SK-N-SH (cell line): ENCODE data around the gene MAEA. TPM values are rescaled to one million over a fixed set of nuclear protein-coding genes. Genes with fewer than 3 reads are reported as not detected.

ENCODE experiments used
- CTCF ChIA-PET: fragments of 300-600, 350-600 bp; formaldehyde crosslinking; extraction: SDS; loops from one replicate; lab custom pipeline; 2021; lab: Yijun Ruan, JAX
- POLR2A ChIA-PET: fragments of 350-600 bp; sonication (Branson Sonifier 250); formaldehyde crosslinking; extraction: SDS; loops from one replicate; lab custom pipeline; 2020; ENCODE audit warnings: antibody characterized with exemption, inconsistent platforms; lab: Yijun Ruan, JAX
- DNase-seq: peaks from one replicate; pipeline ENCODE4 v3.0.0; 2012
- H2AFZ ChIP-seq: fragments of 200-600 bp; sonication (generic); 2 replicates; pipeline ENCODE4 v1.8.1; 2016; ENCODE audit warnings: antibody characterized with exemption, mild to moderate bottlenecking, low read depth
- H3F3A ChIP-seq: fragments of 200-600 bp; sonication (generic); replicated peaks from 2 replicates; pipeline ENCODE3; 2016; ENCODE audit warnings: antibody characterized with exemption, mild to moderate bottlenecking; ENCODE audit not compliant: insufficient read depth
- H3K27ac ChIP-seq, 2 experiments: fragments of 200-500 bp in 1 of 2; fragments of 200-600 bp in 1 of 2; sonication (Bioruptor generic) in 1 of 2; sonication (generic), shearing (Covaris generic) in 1 of 2; 2 replicates each; pipeline versions ENCODE4 v1.5.1 to v1.6.1; 2014 to 2016; ENCODE audit warnings: low read depth in 2 of 2, inconsistent platforms in 1 of 2, low read length in 1 of 2, mild to moderate bottlenecking in 1 of 2, mixed read lengths in 1 of 2
- H3K27me3 ChIP-seq: fragments of 200-600 bp; sonication (generic), shearing (Covaris generic); 2 replicates; pipeline ENCODE4 v1.6.1; 2016; ENCODE audit warnings: mixed run types; ENCODE audit not compliant: insufficient read depth
- H3K36me3 ChIP-seq, 2 experiments: fragments of 200-500 bp in 1 of 2; fragments of 200-600 bp in 1 of 2; sonication (Bioruptor generic) in 1 of 2; sonication (generic) in 1 of 2; replicated peaks in 1 of 2; 2 replicates each; pipeline versions ENCODE3 to v1.5.1; 2014 to 2016; ENCODE audit warnings: low read length in 1 of 2, mild to moderate bottlenecking in 1 of 2; ENCODE audit not compliant: insufficient read depth in 2 of 2, control insufficient read depth in 1 of 2
- H3K4me1 ChIP-seq, 2 experiments: fragments of 200-500 bp in 1 of 2; fragments of 200-600 bp in 1 of 2; sonication (Bioruptor generic) in 1 of 2; sonication (generic), shearing (Covaris generic) in 1 of 2; 2 replicates each; pipeline versions ENCODE4 v1.5.1 to v1.6.1; 2014 to 2016; ENCODE audit warnings: low read depth in 1 of 2, low read length in 1 of 2, mixed run types in 1 of 2; ENCODE audit not compliant: insufficient read depth in 2 of 2, control insufficient read depth in 1 of 2
- H3K4me2 ChIP-seq: fragments of 200-600 bp; sonication (generic), shearing (Covaris generic); 2 replicates; pipeline ENCODE4 v1.6.1; 2017; ENCODE audit warnings: mixed run types
- H3K4me3 ChIP-seq, 2 experiments: fragments of 200-500 bp in 1 of 2; fragments of 200-600 bp in 1 of 2; sonication (Bioruptor generic) in 1 of 2; sonication (generic), shearing (Covaris generic) in 1 of 2; 2 replicates each; pipeline versions ENCODE4 v1.5.1 to v1.8.1; 2014 to 2016; ENCODE audit warnings: low read depth in 2 of 2, inconsistent platforms in 1 of 2, low read length in 1 of 2, mild to moderate bottlenecking in 1 of 2, mixed read lengths in 1 of 2, moderate library complexity in 1 of 2
- H3K79me2 ChIP-seq: fragments of 200-600 bp; sonication (generic); 2 replicates; pipeline ENCODE4 v1.8.1; 2017; ENCODE audit warnings: mild to moderate bottlenecking; ENCODE audit not compliant: insufficient read depth
- H3K9ac ChIP-seq: fragments of 200-600 bp; sonication (generic); 2 replicates; pipeline ENCODE4 v1.6.1; 2017; ENCODE audit warnings: mixed run types
- H3K9me2 ChIP-seq: fragments of 200-600 bp; sonication (generic); 2 replicates; pipeline ENCODE4 v1.6.1; 2017; ENCODE audit warnings: mixed run types
- H3K9me3 ChIP-seq: fragments of 200-600 bp; sonication (generic); 2 replicates; pipeline ENCODE4 v1.6.1; 2017; ENCODE audit warnings: mixed run types, mild to moderate bottlenecking, moderate library complexity
- H4K20me1 ChIP-seq: fragments of 200-600 bp; sonication (generic); 2 replicates; pipeline ENCODE4 v1.6.1; 2017; ENCODE audit warnings: mild to moderate bottlenecking, mixed run types; ENCODE audit not compliant: insufficient read depth
- CHD2 ChIP-seq: fragments of 150-350 bp; IDR thresholded peaks from 2 replicates; pipeline ENCODE4 v1.6.1; 2018; ENCODE audit warnings: low read length; ENCODE audit not compliant: partially characterized antibody
- EP300 ChIP-seq, 2 experiments: IDR thresholded peaks; 2 replicates each; pipeline versions ENCODE4 v1.4.0 to v1.6.1; 2012; ENCODE audit warnings: borderline replicate concordance in 1 of 2, low read depth in 1 of 2, low read length in 1 of 2
- EZH2phosphoT487 ChIP-seq: fragments of 200-600 bp; sonication (generic); IDR thresholded peaks from 2 replicates; pipeline ENCODE4 v1.6.1; 2017; ENCODE audit warnings: low read depth, mixed run types, mild to moderate bottlenecking, antibody characterized with exemption, moderate library complexity, borderline replicate concordance
- FOSL2 ChIP-seq: IDR thresholded peaks from 2 replicates; pipeline ENCODE4 v1.4.0; 2012; ENCODE audit warnings: low read depth, mild to moderate bottlenecking, moderate library complexity, borderline replicate concordance
- FOXJ3 ChIP-seq: sonication (generic); formaldehyde crosslinking; IDR thresholded peaks from 2 replicates; pipeline ENCODE4 v1.5.1; 2020; ENCODE audit warnings: mild to moderate bottlenecking, missing genetic modification reagents
- MAX ChIP-seq: IDR thresholded peaks from 2 replicates; pipeline ENCODE4 v1.4.0; 2012; ENCODE audit warnings: low read depth
- MXI1 ChIP-seq: IDR thresholded peaks from 2 replicates; pipeline ENCODE4 v1.6.1; 2012; ENCODE audit warnings: mild to moderate bottlenecking, low read depth, low read length, improper control_type of control experiment
- NRF1 ChIP-seq: IDR thresholded peaks from 2 replicates; pipeline ENCODE4 v1.6.1; 2012; ENCODE audit warnings: low read depth, mild to moderate bottlenecking, low read length
- RAD21 ChIP-seq: IDR thresholded peaks from 2 replicates; pipeline ENCODE4 v1.6.1; 2012; ENCODE audit warnings: mild to moderate bottlenecking, low read length
- RCOR1 ChIP-seq: fragments of 150-350 bp; IDR thresholded peaks from 2 replicates; pipeline ENCODE4 v1.6.1; 2017; ENCODE audit warnings: antibody characterized with exemption, low read length
- RXRA ChIP-seq: IDR thresholded peaks from 2 replicates; pipeline ENCODE4 v1.4.0; 2012; ENCODE audit warnings: low read depth, mild to moderate bottlenecking, borderline replicate concordance
- SIN3A ChIP-seq: IDR thresholded peaks from 2 replicates; pipeline ENCODE4 v1.6.1; 2012; ENCODE audit warnings: low read depth, mild to moderate bottlenecking, low read length, moderate library complexity, borderline replicate concordance
- TAF1 ChIP-seq: IDR thresholded peaks from 2 replicates; pipeline ENCODE4 v1.6.1; 2012; ENCODE audit warnings: low read depth, mild to moderate bottlenecking, low read length, moderate library complexity, borderline replicate concordance
- USF1 ChIP-seq: IDR thresholded peaks from 2 replicates; pipeline ENCODE4 v1.4.0; 2012; ENCODE audit warnings: low read depth, borderline replicate concordance
- ZBTB33 ChIP-seq: IDR thresholded peaks from 2 replicates; pipeline ENCODE4 v1.4.0; 2012; ENCODE audit warnings: low read depth, borderline replicate concordance
- WGBS: methylation state at CpG from one replicate; pipeline ENCODE4 v1.1.6; 2017; ENCODE audit warnings: low lambda C conversion rate; 5-methylcytosine and 5-hydroxymethylcytosine counted together
- polyA plus RNA-seq, 3 experiments: library from polyadenylated mRNA; depleted of rRNA; stranded (reverse); fragments of >200 nt; gene quantifications; 2 replicates each; pipeline ENCODE4 v1.2.3, GENCODE V29; 2012

The MAEA gene
- polyA plus RNA-seq, 1 of the 3 experiments (the other 2 are of a cell fraction) = 128 TPM

GRCh38 chr4:1296324-1297022 lies 6.8 kb downstream of the MAEA start:
- peaks cover 0 to 24% of the 10 kb centered on the region in 2 experiments for H3K36me3 ChIP-seq
- no peak overlapping the region for H2AFZ ChIP-seq
- H3K4me3 ChIP-seq = no peak overlapping the region
- no peaks in the 10 kb centered on the region for H3K9me2 ChIP-seq
- CTCF ChIA-PET = no interaction called here
- peaks cover 86% of the 10 kb centered on the region for H4K20me1 ChIP-seq
- H3F3A ChIP-seq = no peaks in the 10 kb centered on the region
- H3K4me2 ChIP-seq = no peak overlapping the region
- H3K27me3 ChIP-seq = no peaks in the 10 kb centered on the region
- POLR2A ChIA-PET = no interaction called here
- no peaks in the 10 kb centered on the region for H3K9me3 ChIP-seq
- TF ChIP-seq NRF1 (no peak), SIN3A (no peak), RCOR1 (no peak), EP300 (IDR thresholded peaks at IDR 0.05; ENCODE audit: borderline replicate concordance in 1 of 2, low read depth in 1 of 2, low read length in 1 of 2) (no peak), CHD2 (no peak), RXRA (no peak), FOXJ3 (no peak), USF1 (no peak), EZH2phosphoT487 (no peak), MAX (no peak), FOSL2 (no peak), MXI1 (no peak), RAD21 (no peak), TAF1 (no peak), ZBTB33 (no peak)
- DNase-seq = no peak
- H3K4me1 ChIP-seq = peaks cover 0 to 9% of the 10 kb centered on the region in 2 experiments; a peak in 2 of 4 replicates
- H3K9ac ChIP-seq = no peak overlapping the region
- 82% methylated on average over 18 of the region's 18 CpGs for WGBS
- peaks cover 91% of the 10 kb centered on the region for H3K79me2 ChIP-seq
- no peak overlapping the region for H3K27ac ChIP-seq

GRCh38 chr4:1297023-1297395 lies 7.3 kb downstream of the MAEA start:
- H3K4me1 ChIP-seq = peaks cover 0 to 6% of the 10 kb centered on the region in 2 experiments; a peak in 1 of 4 replicates
- ChIA-PET CTCF (no interaction called here), POLR2A (no interaction called here)
- peaks cover 81% of the 10 kb centered on the region for H4K20me1 ChIP-seq
- H3K4me2 ChIP-seq = no peak overlapping the region
- no peak overlapping the region for H2AFZ ChIP-seq
- no peak overlapping the region for H3K27ac ChIP-seq
- no peaks in the 10 kb centered on the region for H3K9me2 ChIP-seq
- H3K79me2 ChIP-seq = peaks cover 91% of the 10 kb centered on the region
- no peak overlapping the region for H3K4me3 ChIP-seq
- WGBS = 94% methylated on average over 22 of the region's 22 CpGs
- H3K9me3 ChIP-seq = no peaks in the 10 kb centered on the region
- H3K9ac ChIP-seq = no peak overlapping the region
- no peak for DNase-seq
- peaks cover 4% of the 10 kb centered on the region for H3F3A ChIP-seq
- no peaks in the 10 kb centered on the region for H3K27me3 ChIP-seq
- peaks cover 4 to 24% of the 10 kb centered on the region in 2 experiments for H3K36me3 ChIP-seq
- no peak for TF ChIP-seq ZBTB33
- no peak for TF ChIP-seq TAF1
- TF ChIP-seq RXRA = no peak
- no peak for TF ChIP-seq USF1
- TF ChIP-seq MXI1 = no peak
- no peak for TF ChIP-seq SIN3A
- no peak for TF ChIP-seq RAD21
